Transverse colon (tissue), 4 donors: ENCODE results near the gene SELENON. TPM values are rescaled to one million over a fixed set of nuclear protein-coding genes. Genes with fewer than 3 reads are reported as not detected.

ENCODE experiments used
- DNase-seq: peaks from one replicate; pipeline ENCODE4 v3.0.0-alpha.2; 2019
- H3K27ac ChIP-seq, 4 donors: fragments of 200-600 bp; sonication (generic); 2 replicates each; pipeline ENCODE4 v1.5.1; 2016 to 2018; ENCODE audit warnings: inconsistent platforms in 4 of 4
- H3K27me3 ChIP-seq: fragments of 200-600 bp; sonication (generic); 2 replicates; pipeline ENCODE4 v1.5.1; 2017; ENCODE audit warnings: inconsistent platforms
- H3K36me3 ChIP-seq, 4 donors: fragments of 200-600 bp; sonication (generic); 2 replicates each; pipeline ENCODE4 v1.5.1; 2017 to 2019; ENCODE audit warnings: inconsistent platforms in 4 of 4
- H3K4me1 ChIP-seq, 4 donors: fragments of 200-600 bp; sonication (generic); 2 replicates each; pipeline ENCODE4 v1.5.1; 2017 to 2020; ENCODE audit warnings: inconsistent platforms in 4 of 4
- H3K4me3 ChIP-seq, 4 donors: fragments of 200-600 bp; sonication (generic); 1 replicate in 1 of 4; 2 replicates in 3 of 4; pipeline versions ENCODE4 v1.5.1 to v1.6.1; 2017 to 2019; ENCODE audit warnings: inconsistent platforms in 4 of 4
- H3K9me3 ChIP-seq, 2 donors: fragments of 200-600 bp; sonication (generic); 2 replicates each; pipeline ENCODE4 v1.5.1; 2017 to 2019; ENCODE audit warnings: inconsistent platforms in 2 of 2
- CTCF ChIP-seq, 5 experiments: fragments of 200-600 bp in 3 of 5; fragments of 450-650 bp in 2 of 5; sonication (generic) in 3 of 5; IDR thresholded peaks; 1 replicate in 2 of 5; 2 replicates in 3 of 5; pipeline ENCODE4 v1.5.1; 2016 to 2017; ENCODE audit warnings: antibody characterized with exemption in 5 of 5, inconsistent platforms in 3 of 5, mild to moderate bottlenecking in 2 of 5, moderate library complexity in 1 of 5
- EP300 ChIP-seq: sonication (generic); formaldehyde crosslinking; IDR thresholded peaks from one replicate; pipeline ENCODE4 v1.6.1; 2017; ENCODE audit warnings: antibody characterized with exemption, low read depth
- POLR2A ChIP-seq: fragments of 450-650 bp; IDR thresholded peaks from one replicate; pipeline ENCODE4 v1.6.1; 2016; ENCODE audit warnings: antibody characterized with exemption, mild to moderate bottlenecking, moderate library complexity
- POLR2AphosphoS5 ChIP-seq, 3 donors: sonication (generic); formaldehyde crosslinking; IDR thresholded peaks; one replicate each; pipeline ENCODE4 v1.6.1; 2016; ENCODE audit warnings: antibody characterized with exemption in 3 of 3
- WGBS, 2 donors: methylation state at CpG; one replicate each; pipeline ENCODE4 v1.1.5; 2018; ENCODE audit warnings: low coverage in 1 of 2; 5-methylcytosine and 5-hydroxymethylcytosine counted together
- in situ Hi-C, 4 donors: fragments of 200-750 bp; cut with MboI; loops; one replicate each; pipeline versions ENCODE4 v1.15.0 to v1.15.1; 2017; ENCODE audit warnings: low sequenced_read_pairs in 3 of 4, low pct_ligation_motif_present in 1 of 4, low pct_unique_long_range_greater_than_20kb in 1 of 4
- intact Hi-C: fragments of 100-400 bp; cut with DNase I; formaldehyde crosslinking; loops from one replicate; pipeline ENCODE4 v1.15.1; 2023; ENCODE audit warnings: low total_unique reads
- total RNA-seq, 4 donors: library from RNA; depleted of rRNA; stranded (reverse); fragments of >200 nt; gene quantifications; one replicate each; pipeline ENCODE4 v1.1.0, GENCODE V29; 2016

Gene SELENON
- total RNA-seq, 4 donors from 2014 or later: 17.1 to 68.1 (median 24.4) TPM

GRCh38 chr1:25756215-25756614 lies 43.8 kb upstream of the SELENON start:
- H3K4me3 ChIP-seq: no peak overlapping the region
- TF ChIP-seq CTCF (IDR thresholded peaks at IDR 0.05) (no peak), POLR2A (no peak), POLR2AphosphoS5 (IDR thresholded peaks at IDR 0.05) (no peak), EP300 (no peak)
- in situ Hi-C loops (no loop called here), intact Hi-C loops (no loop called here)
- no peak overlapping the region for H3K27ac ChIP-seq
- no peaks in the 10 kb centered on the region for H3K36me3 ChIP-seq
- no peaks in the 10 kb centered on the region for H3K27me3 ChIP-seq
- 74% methylated on average over 3 of the region's 3 CpGs; no CpG with 5 or more reads in 1 of the 2 donors for WGBS, 2 donors
- H3K4me1 ChIP-seq: no peaks in the 10 kb centered on the region
- no peak for DNase-seq
- H3K9me3 ChIP-seq: no peaks in the 10 kb centered on the region

GRCh38 chr1:25757151-25757845 lies 42.7 kb upstream of the SELENON start:
- intact Hi-C loops: no loop called here
- 73% methylated on average over 12 of the region's 12 CpGs; no CpG with 5 or more reads in 1 of the 2 donors for WGBS, 2 donors

DNA sequence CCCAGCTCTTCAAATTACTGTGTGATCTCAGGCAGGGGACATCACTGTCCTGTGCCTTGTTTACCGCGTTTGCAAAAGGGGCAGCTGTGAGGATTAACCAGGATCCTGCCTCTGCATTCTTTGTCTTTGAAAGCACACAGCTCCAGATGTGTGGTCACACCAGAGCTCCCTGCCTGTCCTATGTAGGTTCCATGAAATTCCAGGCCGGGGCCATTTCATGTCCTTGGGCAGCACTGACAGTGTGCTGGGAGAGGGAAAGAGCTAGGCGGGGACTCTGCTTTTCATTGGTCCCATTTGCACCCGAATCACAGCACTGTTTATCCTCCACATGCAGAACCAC lies 42.2 kb upstream of the SELENON start:
- Histone ChIP-seq H3K27ac (no peak overlapping the region), H3K27me3 (no peaks in the 10 kb centered on the region), H3K4me1 (no peaks in the 10 kb centered on the region), H3K4me3 (no peak overlapping the region), H3K9me3 (no peaks in the 10 kb centered on the region), H3K36me3 (no peaks in the 10 kb centered on the region)
- WGBS, 2 donors: 63% methylated on average over 5 of the region's 5 CpGs; no CpG with 5 or more reads in 1 of the 2 donors
- intact Hi-C loops (no loop called here), in situ Hi-C loops (no loop called here)
- DNase-seq: no peak
- TF ChIP-seq POLR2AphosphoS5 (IDR thresholded peaks at IDR 0.05) (no peak), EP300 (no peak), POLR2A (no peak), CTCF (IDR thresholded peaks at IDR 0.05) (no peak)

More at GRCh38 chr1:25757151-25757845, 42.7 kb upstream of the SELENON start:
- DNase-seq: no peak
- H3K4me3 ChIP-seq: no peak overlapping the region
- TF ChIP-seq POLR2A (no peak), EP300 (no peak), POLR2AphosphoS5 (IDR thresholded peaks at IDR 0.05) (no peak), CTCF (IDR thresholded peaks at IDR 0.05) (no peak)
- H3K27ac ChIP-seq: no peak overlapping the region
- H3K27me3 ChIP-seq: no peaks in the 10 kb centered on the region
- H3K4me1 ChIP-seq: no peaks in the 10 kb centered on the region
- no peaks in the 10 kb centered on the region for H3K36me3 ChIP-seq
- in situ Hi-C loops: no loop called here
- no peaks in the 10 kb centered on the region for H3K9me3 ChIP-seq

DNA sequence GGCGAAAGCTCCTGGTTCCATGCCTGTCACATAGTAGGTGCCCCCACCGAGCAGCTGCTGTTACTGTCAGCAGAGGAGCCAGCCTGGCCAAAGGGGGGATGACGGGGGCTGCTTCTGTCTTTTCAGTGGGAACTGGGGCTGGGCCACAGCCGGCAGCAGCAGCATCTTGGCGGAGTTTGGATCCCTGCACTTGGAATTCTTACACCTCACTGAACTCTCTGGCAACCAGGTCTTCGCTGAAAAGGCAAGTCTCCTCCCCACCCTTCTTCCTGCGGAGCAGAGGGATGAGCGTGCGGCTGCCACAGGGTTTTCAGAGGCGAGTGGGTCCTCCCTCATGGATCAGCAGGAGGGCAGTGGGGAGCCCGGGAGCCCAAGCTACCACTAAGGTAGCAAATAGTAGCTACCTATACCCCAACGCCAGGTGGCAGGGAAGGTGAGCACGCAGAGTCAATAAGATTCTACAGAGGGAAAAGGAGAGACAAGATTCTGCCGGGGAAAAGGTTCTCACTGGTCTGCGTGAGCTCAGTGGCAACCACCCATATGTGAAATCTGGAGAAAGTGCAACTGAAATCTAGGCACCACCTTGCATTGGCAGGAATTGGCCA lies 41.4 kb upstream of the SELENON start:
- 73 to 79% methylated on average over 3 to 15 of the region's 15 CpGs for WGBS, 2 donors
- DNase-seq: no peak
- intact Hi-C loops: no loop called here
- H3K4me1 ChIP-seq: no peaks in the 10 kb centered on the region
- no peak overlapping the region for H3K4me3 ChIP-seq
- in situ Hi-C loops: no loop called here
- no peaks in the 10 kb centered on the region for H3K27me3 ChIP-seq
- H3K27ac ChIP-seq: no peak overlapping the region
- TF ChIP-seq POLR2AphosphoS5 (IDR thresholded peaks at IDR 0.05) (no peak), POLR2A (no peak), CTCF (IDR thresholded peaks at IDR 0.05) (peak in 3 of 5 experiments; percentile 14 to 24 (median 23)), EP300 (no peak)
- H3K36me3 ChIP-seq: no peaks in the 10 kb centered on the region
- H3K9me3 ChIP-seq: no peaks in the 10 kb centered on the region
